Activated gamma-delta T cell treated with anti-CD3 and anti-CD28 coated beads, Interleukin-2, amount 50 U/mL, for 16 hours (primary cell): ENCODE measurements around the gene PTPRN2.
A peak's percentile ranks its signal among the peaks of the same experiment; 100 is the strongest.
"Not testable (repeated sequence)": the region's sequence is repeated elsewhere in the genome, so short reads cannot be mapped to it uniquely, and the experiment has no call there.

Experiments
- DNase-seq: peaks from one replicate; pipeline ENCODE4 v3.0.0-alpha.2; 2020; ENCODE audit warnings: low read depth

Gene PTPRN2

DNA sequence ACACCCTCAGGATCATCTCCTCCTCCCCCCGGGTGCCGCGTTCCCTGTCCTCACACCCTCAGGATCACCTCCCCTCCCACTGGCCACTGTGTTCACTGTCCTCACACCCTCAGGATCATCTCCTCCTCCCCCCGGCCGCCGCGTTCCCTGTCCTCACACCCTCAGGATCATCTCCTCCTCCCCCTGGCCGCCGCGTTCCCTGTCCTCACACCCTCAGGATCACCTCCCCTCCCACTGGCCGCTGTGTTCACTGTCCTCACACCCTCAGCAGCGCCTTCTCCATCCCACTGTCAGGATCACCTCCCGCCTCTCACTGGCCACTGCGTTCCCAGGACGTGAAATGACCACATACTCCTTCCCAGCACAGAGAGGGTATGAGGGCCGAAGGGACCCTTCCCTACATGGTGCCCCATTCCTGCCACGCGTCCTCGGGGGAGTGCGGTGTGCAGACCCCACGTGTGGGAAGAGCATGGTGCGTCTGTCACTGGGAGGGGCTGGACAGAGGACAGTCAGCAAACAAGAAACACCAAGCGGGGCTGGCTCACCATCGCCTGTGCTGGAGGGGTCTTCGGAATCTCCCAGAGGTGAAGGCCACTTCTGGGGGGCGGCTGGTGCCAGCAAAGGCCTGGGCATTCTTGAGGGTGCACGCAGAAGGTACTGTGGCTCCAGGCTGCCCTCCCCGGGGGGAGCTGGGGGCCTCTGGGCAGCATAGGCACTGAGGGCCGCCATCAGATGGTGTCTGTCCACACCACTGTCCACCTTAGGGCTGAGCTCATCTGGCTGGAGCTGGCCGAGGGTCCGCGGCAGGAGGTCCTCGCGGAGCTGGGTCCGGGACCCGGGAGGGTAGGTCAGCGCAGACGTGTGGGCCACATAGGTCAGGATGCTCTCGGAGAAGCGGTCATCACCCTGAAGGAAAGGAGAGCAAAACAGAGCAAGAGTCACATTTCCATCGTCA lies 421.0 kb downstream of the PTPRN2 start:
- no peak for DNase-seq

DNA sequence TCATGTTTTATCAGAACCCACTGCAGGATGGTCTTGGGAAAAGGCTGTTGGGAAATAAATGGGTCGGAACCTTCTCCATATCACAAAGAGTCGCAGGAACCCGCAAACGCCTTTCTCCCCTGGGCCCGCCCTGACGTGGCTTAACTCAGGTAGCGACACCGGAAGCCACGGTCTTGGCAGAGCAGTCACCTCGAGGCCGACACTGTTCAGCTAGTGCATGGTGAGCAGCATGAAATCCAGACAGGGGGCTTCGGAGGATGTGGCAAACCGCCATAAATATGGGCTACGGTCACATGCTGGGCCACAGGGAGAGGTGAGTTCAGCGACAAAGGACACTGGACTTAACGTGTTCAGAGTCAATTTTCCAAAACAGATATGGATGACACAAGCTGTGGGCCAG lies 421.9 kb downstream of the PTPRN2 start:
- no peak for DNase-seq

DNA sequence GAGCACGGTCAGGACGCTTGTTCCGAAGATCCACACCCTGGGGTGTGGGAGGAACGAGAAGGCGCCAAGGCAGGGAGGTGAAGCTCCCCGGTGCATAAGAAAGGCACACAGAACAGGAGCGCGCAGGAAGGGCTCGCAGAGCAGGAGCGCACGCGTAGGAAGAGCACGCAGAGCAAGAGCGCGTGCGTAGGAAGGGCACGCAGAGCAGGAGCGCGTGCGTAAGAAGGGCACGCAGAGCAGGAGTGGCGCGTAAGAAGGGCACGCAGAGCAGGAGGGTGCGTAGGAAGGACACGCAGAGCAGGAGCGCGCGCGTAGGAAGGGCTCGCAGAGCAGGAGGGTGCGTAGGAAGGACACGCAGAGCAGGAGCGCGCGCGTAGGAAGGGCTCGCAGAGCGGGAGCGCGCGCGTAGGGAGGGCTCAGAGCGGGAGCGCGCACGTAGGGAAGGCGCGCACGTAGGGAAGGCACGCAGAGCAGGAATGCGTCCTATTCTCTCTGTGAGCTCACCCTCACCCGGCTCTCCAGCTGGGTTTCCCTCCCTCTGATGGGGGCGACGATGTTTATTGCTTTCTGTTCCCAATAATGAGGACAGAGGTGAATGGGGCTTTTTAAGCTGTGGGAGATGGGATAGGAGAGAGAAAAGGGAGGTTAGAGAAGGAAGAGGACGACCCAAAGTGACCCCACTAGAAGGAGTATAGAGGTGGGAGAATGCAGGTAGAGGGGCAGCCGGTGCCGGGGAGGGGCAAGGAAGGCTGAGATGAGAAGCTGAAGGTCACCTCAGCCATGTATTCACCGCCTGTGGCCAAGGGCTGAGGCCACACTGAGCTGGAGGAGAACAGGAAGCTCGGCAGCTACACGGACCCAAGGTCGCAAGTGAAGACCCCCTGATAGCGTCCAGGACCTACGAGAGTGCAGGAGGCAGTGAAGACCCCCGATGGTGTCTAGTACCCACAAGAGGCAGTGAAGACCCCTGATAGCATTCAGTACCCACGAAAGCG lies 423.2 kb downstream of the PTPRN2 start:
- DNase-seq = no peak

DNA sequence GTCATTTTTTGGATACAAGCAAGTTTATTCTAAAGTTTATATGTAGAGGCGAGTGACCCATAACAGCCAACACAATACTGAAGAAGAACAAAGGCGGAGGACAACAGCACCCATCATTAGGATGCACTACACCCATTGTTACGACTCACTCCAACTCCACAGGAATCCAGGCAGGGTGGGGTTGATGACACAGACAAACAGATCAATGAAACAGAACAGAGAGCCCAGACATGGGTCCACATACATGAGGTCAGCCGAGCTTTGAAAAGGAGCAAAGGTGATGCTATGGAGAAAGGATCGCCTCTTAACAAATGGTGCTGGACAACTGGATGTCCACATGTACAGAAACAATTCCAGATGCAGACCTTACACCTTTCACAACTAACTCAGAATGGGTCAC lies 426.4 kb downstream of the PTPRN2 start:
- DNase-seq = no peak

DNA sequence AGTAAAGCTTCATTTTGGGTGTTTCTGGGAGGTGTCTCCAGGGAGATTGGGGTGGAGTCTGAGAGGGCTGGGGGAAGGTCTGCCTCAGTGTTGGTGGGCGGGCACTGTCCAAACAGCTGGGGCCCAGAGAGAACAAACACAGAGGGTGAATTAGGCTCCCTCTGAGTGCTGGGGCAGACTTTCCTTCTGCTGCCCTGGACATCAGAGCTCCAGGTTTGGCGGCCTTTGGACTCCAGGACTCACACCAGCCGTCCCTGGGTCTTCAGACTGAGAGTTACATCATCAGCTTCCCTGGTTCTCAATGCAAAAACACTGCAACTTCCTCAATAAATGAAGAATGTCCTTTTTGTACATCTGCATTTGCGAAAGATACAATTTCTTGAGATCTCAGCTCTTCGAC lies 427.4 kb downstream of the PTPRN2 start:
- no peak for DNase-seq

DNA sequence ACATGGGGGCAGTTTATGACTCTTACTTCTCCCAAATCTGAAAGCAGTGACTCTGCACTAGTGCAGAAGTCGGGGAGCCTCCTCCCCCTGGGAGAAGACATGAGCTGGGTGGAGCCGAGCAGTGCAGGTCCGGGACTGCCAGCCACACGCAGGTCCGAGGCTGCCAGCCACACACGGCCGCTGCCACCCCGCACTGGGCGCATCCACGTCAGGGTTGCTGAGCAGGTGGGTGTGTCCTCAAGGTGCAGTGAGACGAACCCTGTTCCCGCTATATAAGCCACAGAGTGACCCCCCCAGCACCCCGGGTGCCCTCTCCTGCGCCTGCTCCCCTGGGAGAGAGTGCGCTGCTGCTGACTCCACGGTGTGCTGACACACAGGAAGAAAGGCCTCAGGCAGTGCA lies 430.2 kb downstream of the PTPRN2 start:
- no peak for DNase-seq

DNA sequence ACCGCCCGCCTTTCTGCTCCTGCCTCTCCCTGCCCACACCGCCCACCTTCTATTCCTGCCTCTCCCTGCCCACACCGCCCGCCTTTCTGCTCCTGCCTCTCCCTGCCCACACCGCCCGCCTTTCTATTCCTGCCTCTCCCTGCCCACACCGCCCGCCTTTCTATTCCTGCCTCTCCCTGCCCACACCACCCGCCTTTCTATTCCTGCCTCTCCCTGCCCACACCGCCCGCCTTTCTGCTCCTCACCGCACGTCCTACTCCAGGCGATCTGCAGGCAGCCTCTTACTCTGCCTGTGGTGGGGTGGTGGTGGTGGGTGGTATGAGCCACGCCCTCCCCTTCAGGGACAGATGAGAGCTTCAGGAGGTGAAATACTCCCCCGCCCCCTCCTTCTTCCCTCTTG lies 436.4 kb downstream of the PTPRN2 start:
- DNase-seq = peak; percentile 20

DNA sequence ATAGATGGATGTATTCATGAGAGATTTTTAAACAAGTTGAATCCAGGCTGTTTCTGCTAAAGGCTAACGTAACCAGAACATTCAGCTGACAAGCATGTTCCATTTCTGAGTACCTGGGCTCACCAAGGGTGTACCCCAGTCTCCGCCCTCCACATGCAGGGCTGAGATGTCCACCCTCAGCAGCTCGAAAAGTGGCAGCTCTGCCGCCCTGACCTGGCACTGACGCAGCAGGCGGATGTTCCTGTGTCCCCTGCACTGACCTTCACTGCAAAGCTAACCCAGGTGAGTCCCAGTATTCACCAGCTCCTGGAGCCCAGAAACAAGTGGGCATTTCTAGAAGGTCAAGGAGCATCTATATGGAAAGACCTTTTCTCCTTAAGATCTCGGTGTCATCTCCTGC lies 437.4 kb downstream of the PTPRN2 start:
- DNase-seq = no peak

DNA sequence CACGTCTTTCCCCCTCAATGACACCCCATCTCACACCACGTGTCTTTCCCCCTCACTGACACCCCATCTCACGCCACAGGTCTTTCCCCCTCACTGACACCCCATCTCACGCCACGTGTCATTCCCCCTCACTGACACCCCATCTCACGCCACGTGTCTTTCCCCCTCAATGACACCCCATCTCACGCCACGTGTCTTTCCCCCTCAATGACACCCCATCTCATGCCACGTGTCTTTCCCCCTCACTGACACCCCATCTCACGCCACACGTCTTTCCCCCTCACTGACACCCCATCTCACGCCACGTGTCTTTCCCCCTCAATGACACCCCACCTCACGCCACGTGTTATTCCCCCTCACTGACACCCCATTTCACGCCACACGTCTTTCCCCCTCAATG lies 440.2 kb downstream of the PTPRN2 start:
- DNase-seq = not testable (repeated sequence)

DNA sequence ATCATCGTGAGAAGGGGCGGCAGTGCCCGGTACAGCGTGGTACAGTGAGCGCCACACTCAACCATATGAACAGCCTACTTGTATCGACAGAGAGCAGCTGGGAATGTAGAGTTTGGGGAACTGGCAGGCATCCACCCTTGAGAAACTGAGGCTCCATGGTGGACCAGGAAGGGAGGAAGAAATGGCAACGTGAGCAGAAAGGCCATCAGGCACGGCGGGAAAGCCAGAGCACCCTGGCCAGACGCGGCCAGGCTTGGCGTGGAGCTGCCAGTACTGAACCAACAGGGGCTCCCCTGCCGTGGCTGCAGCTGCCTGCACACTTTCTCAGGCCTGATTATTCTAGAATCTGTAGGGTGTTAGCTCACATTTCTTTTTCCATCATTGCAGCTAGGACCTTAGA lies 442.3 kb downstream of the PTPRN2 start:
- no peak for DNase-seq

DNA sequence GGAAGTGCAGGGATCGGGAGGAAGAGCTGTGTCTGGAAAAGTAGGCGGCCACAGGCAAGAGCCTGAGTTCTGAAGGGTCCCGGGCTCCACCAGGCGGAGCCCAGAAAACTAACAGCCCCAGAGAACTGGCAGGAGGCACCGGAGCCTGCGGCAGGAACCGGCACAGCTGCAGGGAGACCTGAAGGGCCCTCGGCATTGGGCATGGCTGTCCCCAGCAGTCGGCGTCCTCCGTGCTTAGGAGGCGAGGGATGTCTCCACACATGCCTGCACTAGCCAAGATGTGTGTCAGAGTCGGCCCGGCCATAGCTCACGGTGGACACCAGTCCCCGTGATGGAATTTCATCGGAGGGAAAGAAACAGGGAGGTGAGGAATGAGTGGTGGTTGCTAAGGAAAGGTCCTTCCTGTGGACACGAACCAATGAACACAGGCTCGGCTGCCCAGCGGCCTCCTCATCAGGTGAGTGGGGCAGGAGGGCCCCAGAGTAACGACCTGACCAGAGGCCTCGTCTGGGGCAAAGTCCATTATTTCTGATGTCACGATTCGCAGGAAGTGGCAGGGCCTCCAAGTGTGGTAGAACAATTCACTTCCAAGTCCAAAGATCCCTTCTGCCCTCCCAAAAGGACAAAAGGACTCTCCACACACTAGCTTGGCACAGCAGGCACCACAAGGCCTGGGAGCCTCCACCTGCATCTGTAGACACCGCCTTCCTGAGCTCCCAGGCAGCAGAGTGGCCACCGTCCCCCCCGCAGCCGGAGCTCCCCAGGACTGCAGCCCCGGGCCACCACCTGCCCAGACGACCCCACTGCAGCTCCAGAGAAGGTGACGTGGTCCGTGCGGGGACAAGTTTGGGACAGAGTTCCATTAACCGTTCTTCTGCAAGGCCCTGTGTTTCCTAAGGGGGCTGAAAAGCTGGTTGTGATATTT lies 444.2 kb downstream of the PTPRN2 start:
- no peak for DNase-seq

DNA sequence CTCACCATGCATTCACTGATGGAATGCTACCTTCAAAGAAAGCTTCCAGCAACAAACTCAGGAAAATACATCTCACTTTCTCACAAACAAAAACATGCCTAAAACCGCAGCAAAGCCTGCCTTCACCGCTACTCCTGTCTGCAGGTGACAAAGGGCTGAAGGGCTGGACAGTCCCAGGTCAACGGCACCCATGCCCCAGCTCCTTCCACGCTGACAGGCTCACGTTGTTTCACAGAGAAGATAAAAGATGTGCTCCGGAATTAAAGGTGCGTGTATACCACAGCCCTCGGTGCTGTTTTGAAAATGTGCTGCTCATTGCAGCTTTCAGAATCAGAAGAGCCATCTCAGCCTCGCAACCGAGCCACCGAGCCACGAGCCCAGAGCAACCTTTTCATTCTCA lies 445.0 kb downstream of the PTPRN2 start:
- DNase-seq = no peak

DNA sequence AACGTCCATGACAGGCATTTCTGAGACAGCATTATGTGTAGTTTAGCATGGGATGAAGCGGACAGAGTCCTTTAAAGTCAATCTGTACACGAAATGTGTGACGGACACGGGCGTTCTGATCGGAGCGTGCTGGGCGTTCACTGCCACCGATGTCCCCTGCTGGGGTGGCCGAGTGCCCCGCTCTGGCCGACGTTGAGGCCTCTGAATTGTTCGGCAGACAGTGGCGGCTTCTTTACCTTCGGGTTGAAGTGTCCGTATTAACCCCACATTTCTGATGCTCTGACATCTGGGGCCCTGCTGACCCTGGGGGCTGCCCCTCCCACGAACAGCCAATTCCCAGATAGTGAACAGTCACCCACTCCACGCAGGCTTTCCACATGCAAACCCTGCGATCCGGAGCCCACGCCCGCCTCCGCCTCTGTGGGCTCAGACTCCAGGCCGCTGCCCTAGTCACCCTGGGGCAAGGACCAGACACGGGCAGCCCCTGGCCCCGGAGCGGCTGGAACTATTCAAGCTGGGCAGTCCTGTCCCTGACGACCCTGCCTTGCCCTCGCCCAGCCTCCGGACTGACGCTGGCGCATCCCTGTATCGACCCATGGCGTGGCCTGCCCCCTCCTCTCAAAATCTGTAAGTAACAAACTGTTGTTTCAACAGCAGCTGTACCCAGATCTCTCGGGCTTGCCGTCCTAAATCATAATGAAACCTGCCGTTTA lies 445.7 kb downstream of the PTPRN2 start:
- no peak for DNase-seq

DNA sequence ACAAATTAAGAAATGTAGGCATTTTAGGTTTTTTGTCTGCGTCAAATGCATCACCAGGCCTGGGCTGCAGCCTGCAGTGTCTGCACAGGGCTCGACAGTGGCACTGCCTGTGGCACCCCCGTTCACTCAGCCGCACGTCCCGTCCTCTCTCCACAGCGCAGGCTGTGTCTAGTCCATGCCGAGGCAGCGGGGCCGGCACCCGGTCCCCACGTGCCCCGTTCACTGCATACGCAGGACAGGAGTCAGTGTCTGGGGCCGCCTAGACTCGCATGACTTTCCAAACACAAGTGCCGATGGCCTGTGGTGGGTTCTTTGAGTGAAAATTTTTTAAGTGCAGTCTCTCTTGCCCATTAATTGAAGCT lies 446.4 kb downstream of the PTPRN2 start:
- DNase-seq = no peak

DNA sequence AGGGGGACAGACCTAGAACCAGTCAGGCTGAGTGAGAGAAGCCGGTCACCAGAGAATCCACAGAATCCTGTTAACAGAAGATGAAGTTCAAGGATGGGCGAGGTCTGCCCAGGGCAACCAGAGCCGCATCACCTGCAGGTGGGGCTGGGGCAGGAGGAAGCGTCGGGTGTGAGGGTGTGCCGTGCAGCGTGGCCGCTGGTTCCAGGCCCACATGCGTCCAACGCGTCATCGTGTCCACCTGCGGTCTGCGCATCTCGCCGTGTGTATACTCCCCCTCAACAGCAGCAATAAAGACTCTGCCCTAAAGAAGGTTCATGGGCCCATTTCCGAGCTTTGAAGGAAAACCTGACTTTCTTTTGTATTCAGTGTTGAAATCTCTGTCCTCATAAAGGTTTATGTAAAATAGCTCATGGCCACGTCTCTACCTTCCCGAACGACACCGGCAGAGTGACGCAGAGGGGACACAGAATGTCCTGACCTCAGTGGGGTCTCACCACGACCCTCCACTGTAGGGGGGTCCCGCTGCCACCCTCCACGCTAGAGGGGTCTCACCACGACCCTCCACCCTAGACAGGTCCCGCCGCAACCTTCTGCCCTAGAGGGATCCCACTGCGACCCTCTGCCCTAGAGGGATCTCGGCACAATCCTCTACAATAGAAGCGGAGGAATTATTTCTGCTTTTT lies 446.9 kb downstream of the PTPRN2 start:
- DNase-seq = no peak

DNA sequence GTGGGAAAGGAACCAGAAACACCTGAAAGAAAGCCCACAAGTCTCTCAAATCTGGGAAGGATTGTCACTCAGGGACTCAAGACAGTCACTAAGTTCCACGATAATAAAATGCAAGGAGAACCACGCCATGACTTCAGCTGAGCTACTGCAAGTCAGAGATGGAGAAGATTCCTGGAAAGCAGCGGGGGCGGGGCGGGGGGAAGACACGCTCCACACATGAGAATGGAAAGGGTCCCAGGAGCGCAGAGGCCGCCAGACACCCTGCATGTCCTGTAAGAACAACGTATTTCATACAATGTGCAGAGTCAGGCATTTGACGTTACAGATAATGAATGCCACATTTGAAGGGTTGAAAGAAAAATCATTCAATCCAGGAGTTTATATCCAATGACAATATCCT lies 448.1 kb downstream of the PTPRN2 start:
- no peak for DNase-seq

DNA sequence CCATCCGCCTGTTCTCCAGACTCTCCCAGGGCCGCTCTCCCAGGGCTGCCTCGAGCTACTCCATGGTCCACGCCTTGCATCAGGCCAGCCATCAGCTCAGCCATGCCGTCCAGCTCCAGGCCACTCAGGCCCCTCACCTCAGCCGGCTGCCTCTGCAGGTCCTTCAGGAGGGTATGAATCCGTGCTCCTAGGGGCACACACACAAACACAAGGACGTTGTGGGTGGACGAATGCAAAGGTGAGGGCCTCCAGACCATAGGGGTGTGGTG lies 449.4 kb downstream of the PTPRN2 start:
- no peak for DNase-seq

DNA sequence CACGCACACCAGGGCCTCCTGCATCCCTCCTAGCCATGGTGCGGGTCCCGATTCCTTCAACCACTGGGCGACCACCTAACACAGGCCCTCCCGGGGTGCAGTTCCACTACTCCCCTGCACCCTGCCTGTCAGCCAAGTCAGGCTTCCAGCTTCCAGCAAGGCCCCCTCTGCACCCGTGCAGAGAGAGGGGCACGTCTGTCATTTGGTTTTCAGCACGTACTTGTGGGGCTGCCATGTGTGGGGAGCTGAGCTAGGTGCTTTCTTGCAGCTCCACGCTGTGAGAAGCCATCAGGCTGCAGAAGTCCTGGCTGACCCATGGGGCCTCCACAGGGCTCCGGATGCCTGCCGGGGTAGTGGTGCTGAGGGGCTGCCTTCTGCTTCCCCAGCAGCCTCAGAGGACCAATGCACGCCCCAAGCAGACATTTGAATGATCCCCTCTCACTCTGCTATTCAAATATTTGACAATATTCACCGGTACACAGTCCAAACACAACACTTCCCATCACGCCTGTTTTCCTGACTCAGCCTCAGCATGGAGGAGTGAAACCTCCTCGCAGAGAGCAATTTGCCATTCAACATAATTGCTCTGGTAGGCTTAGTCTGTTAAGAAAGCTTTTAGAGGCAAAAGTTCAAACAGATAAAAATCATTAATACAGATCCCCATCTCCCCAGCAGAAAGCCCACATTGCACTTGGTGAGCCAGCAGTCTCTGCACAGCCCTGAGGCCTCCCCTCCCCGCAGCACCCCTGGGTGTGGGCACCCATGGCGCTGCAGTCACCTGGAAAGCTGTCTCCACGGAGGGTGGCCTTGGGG lies 449.9 kb downstream of the PTPRN2 start:
- DNase-seq = no peak

DNA sequence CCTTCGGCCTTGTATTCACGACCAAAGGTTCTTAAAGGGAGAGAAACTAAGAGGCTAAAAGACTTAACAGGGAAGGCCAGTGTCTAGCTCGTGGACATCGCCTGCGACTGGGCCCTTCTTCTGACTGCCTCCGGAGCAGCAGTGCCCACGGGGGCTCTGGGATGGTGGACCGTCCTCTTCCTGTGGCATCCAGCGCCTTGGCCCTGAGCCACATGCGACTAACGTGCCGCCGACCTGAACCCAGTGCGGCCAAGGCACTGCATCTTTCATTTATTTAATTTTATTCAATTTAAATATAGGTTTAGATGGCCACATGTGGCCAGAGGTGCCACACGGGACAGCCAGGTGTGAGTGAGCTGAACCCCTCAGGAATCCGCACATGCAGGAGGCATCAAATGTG lies 451.7 kb downstream of the PTPRN2 start:
- DNase-seq = no peak

DNA sequence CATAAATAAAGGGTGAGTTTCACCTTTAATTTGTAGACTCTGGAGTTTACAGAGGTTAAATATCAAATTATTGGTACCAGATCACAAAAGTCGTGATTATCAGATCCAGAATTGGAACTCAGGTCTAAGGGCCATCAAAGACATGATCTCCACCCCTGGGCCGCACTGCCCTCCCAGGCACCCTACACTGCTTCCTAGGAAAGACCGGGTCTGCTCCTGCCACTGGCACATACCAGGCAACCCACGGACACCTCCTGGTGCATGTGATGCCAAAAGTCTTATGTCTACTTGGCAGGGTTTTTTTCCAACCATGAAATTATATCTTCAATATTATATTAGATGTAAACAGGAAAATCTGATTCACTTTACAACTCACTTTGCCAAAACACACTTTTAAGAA lies 452.8 kb downstream of the PTPRN2 start:
- DNase-seq = no peak
